BLaER1 (cell line): ENCODE measurements around the gene OXCT1.

Source experiments
- H3K27ac ChIP-seq: shearing (Covaris generic); formaldehyde crosslinking; 2 replicates; pipeline ENCODE4 v1.8.1; 2022
- H3K27me3 ChIP-seq: shearing (Covaris generic); formaldehyde crosslinking; 2 replicates; pipeline ENCODE4 v1.8.1; 2022
- H3K36me3 ChIP-seq: shearing (Covaris generic); formaldehyde crosslinking; 2 replicates; pipeline ENCODE4 v1.8.1; 2022
- H3K4me1 ChIP-seq: shearing (Covaris generic); formaldehyde crosslinking; 2 replicates; pipeline ENCODE4 v1.8.1; 2022
- H3K4me2 ChIP-seq: shearing (Covaris generic); formaldehyde crosslinking; 2 replicates; pipeline ENCODE4 v1.8.1; 2022
- H3K4me3 ChIP-seq: shearing (Covaris generic); formaldehyde crosslinking; 2 replicates; pipeline ENCODE4 v1.8.1; 2022
- H3K9ac ChIP-seq: shearing (Covaris generic); formaldehyde crosslinking; 2 replicates; pipeline ENCODE4 v1.8.1; 2022
- H3K9me3 ChIP-seq: shearing (Covaris generic); formaldehyde crosslinking; 2 replicates; pipeline ENCODE4 v1.8.1; 2022
- H4K20me1 ChIP-seq: shearing (Covaris generic); formaldehyde crosslinking; 2 replicates; pipeline ENCODE4 v1.8.1; 2022
- Cebpa-rat ChIP-seq: shearing (Covaris generic); IDR thresholded peaks from 2 replicates; pipeline ENCODE4 v1.8.1; 2022

Gene OXCT1

GRCh38 chr5:41875121-41875520 lies 4.9 kb upstream of the OXCT1 start:
- H3K4me1 ChIP-seq: peaks cover 10% of the 10 kb centered on the region
- H3K9ac ChIP-seq: no peak overlapping the region
- no peak for TF ChIP-seq Cebpa-rat
- H3K36me3 ChIP-seq: no peaks in the 10 kb centered on the region
- no peak overlapping the region for H3K4me3 ChIP-seq
- H3K9me3 ChIP-seq: no peaks in the 10 kb centered on the region
- H4K20me1 ChIP-seq: no peaks in the 10 kb centered on the region
- no peaks in the 10 kb centered on the region for H3K27me3 ChIP-seq
- H3K4me2 ChIP-seq: no peak overlapping the region
- no peak overlapping the region for H3K27ac ChIP-seq

- Histone ChIP-seq H3K4me3 (no peak overlapping the region), H3K4me1 (peaks cover 10% of the 10 kb centered on the region), H3K9ac (no peak overlapping the region), H3K27me3 (no peaks in the 10 kb centered on the region), H3K27ac (no peak overlapping the region), H3K9me3 (no peaks in the 10 kb centered on the region), H4K20me1 (no peaks in the 10 kb centered on the region), H3K36me3 (no peaks in the 10 kb centered on the region), H3K4me2 (no peak overlapping the region)
- no peak for TF ChIP-seq Cebpa-rat
Measured at GRCh38 chr5:41874512-41875060, 4.4 kb upstream of the OXCT1 start.

- peaks cover 3% of the 10 kb centered on the region; the same call in 1 of the 2 replicates for H4K20me1 ChIP-seq
- H3K9me3 ChIP-seq: no peaks in the 10 kb centered on the region
- H3K27ac ChIP-seq: no peak overlapping the region
- no peak overlapping the region for H3K9ac ChIP-seq
- H3K36me3 ChIP-seq: peaks cover 8% of the 10 kb centered on the region; the same call in 1 of the 2 replicates
- TF ChIP-seq Cebpa-rat: no peak
- peaks cover 23% of the 10 kb centered on the region for H3K4me1 ChIP-seq
- no peak overlapping the region for H3K4me2 ChIP-seq
- no peaks in the 10 kb centered on the region for H3K27me3 ChIP-seq
- no peak overlapping the region for H3K4me3 ChIP-seq
Measured at GRCh38 chr5:41871852-41872251, 1.6 kb upstream of the OXCT1 start.

GRCh38 chr5:41870627-41871048 lies 413 bp upstream of the OXCT1 start:
- H3K4me2 ChIP-seq: peak overlapping the region; percentile 90
- H3K9me3 ChIP-seq: no peaks in the 10 kb centered on the region
- H3K4me3 ChIP-seq: peak overlapping the region; percentile 89
- H4K20me1 ChIP-seq: peaks cover 10% of the 10 kb centered on the region; the same call in 1 of the 2 replicates
- peak overlapping the region; percentile 88 for H3K9ac ChIP-seq
- peak overlapping the region; percentile 90 for H3K27ac ChIP-seq
- peaks cover 23% of the 10 kb centered on the region for H3K4me1 ChIP-seq
- no peak for TF ChIP-seq Cebpa-rat
- H3K36me3 ChIP-seq: peaks cover 12% of the 10 kb centered on the region; the same call in 1 of the 2 replicates
- no peaks in the 10 kb centered on the region for H3K27me3 ChIP-seq

- peaks cover 12% of the 10 kb centered on the region; the same call in 1 of the 2 replicates for H3K36me3 ChIP-seq
- peak overlapping the region; percentile 89 for H3K4me3 ChIP-seq
- peaks cover 23% of the 10 kb centered on the region for H3K4me1 ChIP-seq
- H3K9ac ChIP-seq: peak overlapping the region; percentile 88
- peak overlapping the region; percentile 90 for H3K27ac ChIP-seq
- no peaks in the 10 kb centered on the region for H3K27me3 ChIP-seq
- H3K9me3 ChIP-seq: no peaks in the 10 kb centered on the region
- H3K4me2 ChIP-seq: peak overlapping the region; percentile 90
- no peak for TF ChIP-seq Cebpa-rat
- H4K20me1 ChIP-seq: peaks cover 19% of the 10 kb centered on the region
Measured at GRCh38 chr5:41869151-41869723, 988 bp downstream of the OXCT1 start.

- Histone ChIP-seq H3K9me3 (no peaks in the 10 kb centered on the region), H3K9ac (no peak overlapping the region), H3K36me3 (peaks cover 47% of the 10 kb centered on the region), H3K4me3 (no peak overlapping the region), H3K4me2 (no peak overlapping the region), H3K27me3 (no peaks in the 10 kb centered on the region), H3K27ac (no peak overlapping the region), H3K4me1 (peaks cover 6% of the 10 kb centered on the region), H4K20me1 (peaks cover 40% of the 10 kb centered on the region)
- no peak for TF ChIP-seq Cebpa-rat
Measured at GRCh38 chr5:41863871-41864486, 6.2 kb downstream of the OXCT1 start.

GRCh38 chr5:41858890-41859289 lies 11.3 kb downstream of the OXCT1 start:
- Histone ChIP-seq H3K9ac (no peak overlapping the region), H4K20me1 (peaks cover 18% of the 10 kb centered on the region), H3K4me3 (no peak overlapping the region), H3K4me1 (no peaks in the 10 kb centered on the region), H3K27me3 (no peaks in the 10 kb centered on the region), H3K27ac (no peak overlapping the region), H3K36me3 (peaks cover 65% of the 10 kb centered on the region), H3K9me3 (no peaks in the 10 kb centered on the region), H3K4me2 (no peak overlapping the region)
- no peak for TF ChIP-seq Cebpa-rat

- Histone ChIP-seq H3K27ac (no peak overlapping the region), H3K4me3 (no peak overlapping the region), H3K4me2 (no peak overlapping the region), H3K36me3 (peaks cover 72% of the 10 kb centered on the region), H3K9me3 (no peaks in the 10 kb centered on the region), H4K20me1 (peaks cover 9% of the 10 kb centered on the region; the same call in 1 of the 2 replicates), H3K27me3 (no peaks in the 10 kb centered on the region), H3K9ac (no peak overlapping the region), H3K4me1 (no peaks in the 10 kb centered on the region)
- TF ChIP-seq Cebpa-rat: no peak
Measured at GRCh38 chr5:41857989-41858388, 12.2 kb downstream of the OXCT1 start.

GRCh38 chr5:41856644-41857491 lies 13.4 kb downstream of the OXCT1 start:
- TF ChIP-seq Cebpa-rat: no peak
- Histone ChIP-seq H3K4me1 (no peaks in the 10 kb centered on the region), H3K4me3 (no peak overlapping the region), H3K4me2 (no peak overlapping the region), H3K36me3 (peaks cover 79% of the 10 kb centered on the region), H3K27ac (no peak overlapping the region), H3K9me3 (no peaks in the 10 kb centered on the region), H3K27me3 (no peaks in the 10 kb centered on the region), H3K9ac (no peak overlapping the region; the same call in 1 of the 2 replicates), H4K20me1 (0 out of 2 replicates have a peak, but pooled peaks cover 4% of the 10 kb centered on the region)
